Measurements from ENCODE around the gene ITGAL. TPM values are rescaled to one million over a fixed set of nuclear protein-coding genes. Genes with fewer than 3 reads are reported as not detected.

ITGAL gene
- total and polyA plus RNA-seq, 2 of the 8 experiments (the other 6 are each of a cell fraction or from before 2014, with no cell fraction given): not detected

GRCh38 chr16:30553393-30553899 lies 80.9 kb downstream of the ITGAL start:
- Histone ChIP-seq H3K4me3 (ENCODE audit: extremely low read depth in 1 of 4, insufficient read depth in 2 of 4, low read depth in 3 of 4, low read length in 4 of 4) (no peak overlapping the region), H2BK20ac (ENCODE audit: low read length) (no peak overlapping the region), H3K36me3 (ENCODE audit: control insufficient read depth in 2 of 4, insufficient read depth in 4 of 4, low read length in 3 of 4) (peaks cover 3 to 8% (median 5%) of the 10 kb centered on the region in 4 experiments; a peak in 4 of 8 replicates), H4K91ac (replicated peaks; ENCODE audit: insufficient read length, low read length) (no peak overlapping the region), H3K23me2 (ENCODE audit: low read depth, low read length) (0 out of 2 replicates have a peak, but pooled peaks cover 5% of the 10 kb centered on the region), H4K8ac (ENCODE audit: extremely low read depth, insufficient read depth, low read length) (no peak overlapping the region), H2AK5ac (ENCODE audit: low read depth, low read length) (no peak overlapping the region), H3K9me3 (ENCODE audit: insufficient read depth in 2 of 2, low read depth in 1 of 2, low read length in 1 of 2) (no peaks in the 10 kb centered on the region), H3K18ac (ENCODE audit: extremely low read depth, low read length) (no peak overlapping the region), H2BK5ac (ENCODE audit: low read depth, low read length) (no peak overlapping the region), H4K20me1 (replicated peaks in 1 of 2; ENCODE audit: control insufficient read depth in 1 of 2, insufficient read depth in 2 of 2, low read length in 2 of 2) (peaks cover 0 to 4% of the 10 kb centered on the region in 2 experiments), H3K79me1 (ENCODE audit: low read depth, low read length) (no peaks in the 10 kb centered on the region), H4K5ac (ENCODE audit: insufficient read length, low read depth, low read length) (no peak overlapping the region), H3K27ac (ENCODE audit: low read depth, low read length) (no peak overlapping the region), H3K4ac (replicated peaks; ENCODE audit: insufficient read length, low read depth, low read length) (no peak overlapping the region), H3K79me2 (ENCODE audit: control insufficient read depth in 1 of 2, insufficient read depth in 2 of 2, low read length in 2 of 2) (no peaks in the 10 kb centered on the region), H2BK15ac (ENCODE audit: low read length) (no peak overlapping the region), H3K27me3 (replicated peaks in 1 of 4; ENCODE audit: control insufficient read depth in 3 of 4, extremely low read depth in 1 of 4, insufficient read depth in 3 of 4, low read length in 3 of 4) (no peaks in the 10 kb centered on the region), H3K56ac (replicated peaks; ENCODE audit: insufficient read length, low read depth, low read length) (no peak overlapping the region), H2AFZ (ENCODE audit: low read length) (no peak overlapping the region), H3K9ac (replicated peaks in 1 of 4; ENCODE audit: extremely low read depth in 1 of 4, low read depth in 3 of 4, low read length in 3 of 4) (no peak overlapping the region), H3K4me1 (replicated peaks in 1 of 4; ENCODE audit: control insufficient read depth in 3 of 4, insufficient read depth in 4 of 4, low read length in 3 of 4) (peaks cover 4 to 12% (median 7%) of the 10 kb centered on the region in 4 experiments), H3K4me2 (ENCODE audit: insufficient read depth in 1 of 2, low read depth in 2 of 2, low read length in 2 of 2) (no peak overlapping the region), H2BK120ac (replicated peaks; ENCODE audit: low read depth, low read length) (no peak overlapping the region), H2BK12ac (ENCODE audit: low read depth, low read length) (no peak overlapping the region), H3K14ac (ENCODE audit: insufficient read length) (no peak overlapping the region), H3K23ac (ENCODE audit: insufficient read length) (no peak overlapping the region)
- DNase-seq (ENCODE audit: low read depth in 1 of 2, low spot score in 2 of 2): no peak
- CTCF ChIA-PET (ENCODE audit: partially characterized antibody): interaction anchor here (0.6 to 3.8 kb wide), 4 partner anchors 9 to 61 kb away, joined by 3 to 12 read pairs (median 5); partner anchors contain the start of gene ZNF747
- no peak for FAIRE-seq
- TF ChIP-seq BRCA1 (IDR thresholded peaks at IDR 0.05; ENCODE audit: low read depth, low read length) (no peak), KDM5A (IDR thresholded peaks at IDR 0.05; ENCODE audit: low read length) (no peak)
- WGBS, 2 experiments (ENCODE audit: extremely low coverage in 1 of 2, insufficient coverage in 1 of 2, insufficient read length in 1 of 2, insufficient replicate concordance in 2 of 2, low coverage in 1 of 2, low lambda C conversion rate in 2 of 2, missing lambda C conversion rate in 1 of 2): 93% methylated on average over 2 of the region's 2 CpGs; no CpG with 5 or more reads in 1 of the 2 experiments
- POLR2A ChIA-PET (ENCODE audit: partially characterized antibody): interaction anchor here (0.6 to 6.7 kb wide), 6 partner anchors 10 to 26 kb away, joined by 4 to 40 read pairs (median 5); partner anchors contain the start of gene ZNF747
